ENCODE results near the gene CCDC148.

DNA sequence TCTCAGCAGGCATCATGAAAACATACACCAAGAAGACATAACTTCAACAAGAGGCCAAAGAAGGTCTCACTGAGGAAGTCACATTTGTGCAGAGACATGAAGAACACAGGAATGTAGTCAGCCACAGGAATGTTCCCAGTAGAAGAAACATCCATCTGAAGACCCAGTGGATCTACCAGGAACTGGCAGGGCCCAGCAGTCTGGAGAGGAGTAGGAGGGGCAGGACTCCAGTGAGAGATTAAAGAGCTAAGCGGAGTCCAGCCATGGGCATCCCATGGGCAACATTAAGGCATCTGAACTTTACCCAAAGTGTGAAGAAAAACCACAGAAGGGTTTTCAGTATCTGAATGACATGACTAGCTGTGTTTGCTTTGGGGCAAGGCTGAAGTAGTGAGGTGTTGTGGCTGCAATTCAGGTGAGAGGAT lies 251.8 kb downstream of the CCDC148 start:
- TF ChIP-seq, protein P1, sequence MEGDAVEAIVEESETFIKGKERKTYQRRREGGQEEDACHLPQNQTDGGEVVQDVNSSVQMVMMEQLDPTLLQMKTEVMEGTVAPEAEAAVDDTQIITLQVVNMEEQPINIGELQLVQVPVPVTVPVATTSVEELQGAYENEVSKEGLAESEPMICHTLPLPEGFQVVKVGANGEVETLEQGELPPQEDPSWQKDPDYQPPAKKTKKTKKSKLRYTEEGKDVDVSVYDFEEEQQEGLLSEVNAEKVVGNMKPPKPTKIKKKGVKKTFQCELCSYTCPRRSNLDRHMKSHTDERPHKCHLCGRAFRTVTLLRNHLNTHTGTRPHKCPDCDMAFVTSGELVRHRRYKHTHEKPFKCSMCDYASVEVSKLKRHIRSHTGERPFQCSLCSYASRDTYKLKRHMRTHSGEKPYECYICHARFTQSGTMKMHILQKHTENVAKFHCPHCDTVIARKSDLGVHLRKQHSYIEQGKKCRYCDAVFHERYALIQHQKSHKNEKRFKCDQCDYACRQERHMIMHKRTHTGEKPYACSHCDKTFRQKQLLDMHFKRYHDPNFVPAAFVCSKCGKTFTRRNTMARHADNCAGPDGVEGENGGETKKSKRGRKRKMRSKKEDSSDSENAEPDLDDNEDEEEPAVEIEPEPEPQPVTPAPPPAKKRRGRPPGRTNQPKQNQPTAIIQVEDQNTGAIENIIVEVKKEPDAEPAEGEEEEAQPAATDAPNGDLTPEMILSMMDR (IDR thresholded peaks at IDR 0.05; ENCODE audit: low read depth, low read length, missing input control) = no peak
- TF ChIP-seq, protein P2, sequence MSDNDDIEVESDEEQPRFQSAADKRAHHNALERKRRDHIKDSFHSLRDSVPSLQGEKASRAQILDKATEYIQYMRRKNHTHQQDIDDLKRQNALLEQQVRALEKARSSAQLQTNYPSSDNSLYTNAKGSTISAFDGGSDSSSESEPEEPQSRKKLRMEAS (IDR thresholded peaks at IDR 0.05) = no peak
- TF ChIP-seq HNF4G (IDR thresholded peaks at IDR 0.05) (no peak), RAD21 (IDR thresholded peaks at IDR 0.05) (no peak), RXRA (IDR thresholded peaks at IDR 0.05) (no peak), YY1 (IDR thresholded peaks at IDR 0.05) (no peak), EGR1 (IDR thresholded peaks at IDR 0.05; ENCODE audit: low read depth in 2 of 2) (no peak), SP1 (IDR thresholded peaks at IDR 0.05) (no peak), TAF1 (conservative IDR thresholded peaks at IDR 0.05) (no peak), JUND (IDR thresholded peaks at IDR 0.05) (no peak)
- TF ChIP-seq, protein P3, sequence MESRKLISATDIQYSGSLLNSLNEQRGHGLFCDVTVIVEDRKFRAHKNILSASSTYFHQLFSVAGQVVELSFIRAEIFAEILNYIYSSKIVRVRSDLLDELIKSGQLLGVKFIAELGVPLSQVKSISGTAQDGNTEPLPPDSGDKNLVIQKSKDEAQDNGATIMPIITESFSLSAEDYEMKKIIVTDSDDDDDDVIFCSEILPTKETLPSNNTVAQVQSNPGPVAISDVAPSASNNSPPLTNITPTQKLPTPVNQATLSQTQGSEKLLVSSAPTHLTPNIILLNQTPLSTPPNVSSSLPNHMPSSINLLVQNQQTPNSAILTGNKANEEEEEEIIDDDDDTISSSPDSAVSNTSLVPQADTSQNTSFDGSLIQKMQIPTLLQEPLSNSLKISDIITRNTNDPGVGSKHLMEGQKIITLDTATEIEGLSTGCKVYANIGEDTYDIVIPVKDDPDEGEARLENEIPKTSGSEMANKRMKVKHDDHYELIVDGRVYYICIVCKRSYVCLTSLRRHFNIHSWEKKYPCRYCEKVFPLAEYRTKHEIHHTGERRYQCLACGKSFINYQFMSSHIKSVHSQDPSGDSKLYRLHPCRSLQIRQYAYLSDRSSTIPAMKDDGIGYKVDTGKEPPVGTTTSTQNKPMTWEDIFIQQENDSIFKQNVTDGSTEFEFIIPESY (IDR thresholded peaks at IDR 0.05) = no peak
- TF ChIP-seq, protein P4, sequence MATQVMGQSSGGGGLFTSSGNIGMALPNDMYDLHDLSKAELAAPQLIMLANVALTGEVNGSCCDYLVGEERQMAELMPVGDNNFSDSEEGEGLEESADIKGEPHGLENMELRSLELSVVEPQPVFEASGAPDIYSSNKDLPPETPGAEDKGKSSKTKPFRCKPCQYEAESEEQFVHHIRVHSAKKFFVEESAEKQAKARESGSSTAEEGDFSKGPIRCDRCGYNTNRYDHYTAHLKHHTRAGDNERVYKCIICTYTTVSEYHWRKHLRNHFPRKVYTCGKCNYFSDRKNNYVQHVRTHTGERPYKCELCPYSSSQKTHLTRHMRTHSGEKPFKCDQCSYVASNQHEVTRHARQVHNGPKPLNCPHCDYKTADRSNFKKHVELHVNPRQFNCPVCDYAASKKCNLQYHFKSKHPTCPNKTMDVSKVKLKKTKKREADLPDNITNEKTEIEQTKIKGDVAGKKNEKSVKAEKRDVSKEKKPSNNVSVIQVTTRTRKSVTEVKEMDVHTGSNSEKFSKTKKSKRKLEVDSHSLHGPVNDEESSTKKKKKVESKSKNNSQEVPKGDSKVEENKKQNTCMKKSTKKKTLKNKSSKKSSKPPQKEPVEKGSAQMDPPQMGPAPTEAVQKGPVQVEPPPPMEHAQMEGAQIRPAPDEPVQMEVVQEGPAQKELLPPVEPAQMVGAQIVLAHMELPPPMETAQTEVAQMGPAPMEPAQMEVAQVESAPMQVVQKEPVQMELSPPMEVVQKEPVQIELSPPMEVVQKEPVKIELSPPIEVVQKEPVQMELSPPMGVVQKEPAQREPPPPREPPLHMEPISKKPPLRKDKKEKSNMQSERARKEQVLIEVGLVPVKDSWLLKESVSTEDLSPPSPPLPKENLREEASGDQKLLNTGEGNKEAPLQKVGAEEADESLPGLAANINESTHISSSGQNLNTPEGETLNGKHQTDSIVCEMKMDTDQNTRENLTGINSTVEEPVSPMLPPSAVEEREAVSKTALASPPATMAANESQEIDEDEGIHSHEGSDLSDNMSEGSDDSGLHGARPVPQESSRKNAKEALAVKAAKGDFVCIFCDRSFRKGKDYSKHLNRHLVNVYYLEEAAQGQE (IDR thresholded peaks at IDR 0.05) = no peak
